ENCODE results near the gene STK32B.

STK32B gene

GRCh38 chr4:5409237-5409636 is 358.0 kb downstream of the STK32B start:
- in situ Hi-C loops (cut with HindIII; ENCODE audit: low pct_unique_long_range_greater_than_20kb, low sequenced_read_pairs) = no loop called here
- TF ChIP-seq JUND (IDR thresholded peaks at IDR 0.05; ENCODE audit: low read depth) = no peak
- DNase-seq (ENCODE audit: low read depth in 1 of 2, low spot score in 1 of 2) = no peak

GRCh38 chr4:5409972-5410618 is 358.8 kb downstream of the STK32B start:
- no peak for TF ChIP-seq JUND (IDR thresholded peaks at IDR 0.05; ENCODE audit: low read depth)
- in situ Hi-C loops (cut with HindIII; ENCODE audit: low pct_unique_long_range_greater_than_20kb, low sequenced_read_pairs) = no loop called here
- no peak for DNase-seq (ENCODE audit: low read depth in 1 of 2, low spot score in 1 of 2)

- no peak for DNase-seq (ENCODE audit: low read depth in 1 of 2, low spot score in 1 of 2)
- no peak for TF ChIP-seq JUND (IDR thresholded peaks at IDR 0.05; ENCODE audit: low read depth)
- in situ Hi-C loops (cut with HindIII; ENCODE audit: low pct_unique_long_range_greater_than_20kb, low sequenced_read_pairs) = no loop called here
These were observed 361.0 kb downstream of the STK32B start for GRCh38 chr4:5412296-5412695.

- in situ Hi-C loops (cut with HindIII; ENCODE audit: low pct_unique_long_range_greater_than_20kb, low sequenced_read_pairs) = no loop called here
- DNase-seq (ENCODE audit: low read depth in 1 of 2, low spot score in 1 of 2) = no peak
These were observed 361.5 kb downstream of the STK32B start for GRCh38 chr4:5412751-5413150.

GRCh38 chr4:5416637-5417036 is 365.4 kb downstream of the STK32B start:
- in situ Hi-C loops (cut with HindIII; ENCODE audit: low pct_unique_long_range_greater_than_20kb, low sequenced_read_pairs) = no loop called here
- no peak for TF ChIP-seq JUND (IDR thresholded peaks at IDR 0.05; ENCODE audit: low read depth)
- DNase-seq (ENCODE audit: low read depth in 1 of 2, low spot score in 1 of 2) = no peak

More at GRCh38 chr4:5412751-5413150, 361.5 kb downstream of the STK32B start:
- TF ChIP-seq JUND (IDR thresholded peaks at IDR 0.05; ENCODE audit: low read depth) = no peak

- in situ Hi-C loops (cut with HindIII; ENCODE audit: low pct_unique_long_range_greater_than_20kb, low sequenced_read_pairs) = no loop called here
- TF ChIP-seq JUND (IDR thresholded peaks at IDR 0.05; ENCODE audit: low read depth) = no peak
- DNase-seq (ENCODE audit: low read depth in 1 of 2, low spot score in 1 of 2) = no peak
These were observed 369.0 kb downstream of the STK32B start for GRCh38 chr4:5420266-5420665.

- in situ Hi-C loops (cut with HindIII; ENCODE audit: low pct_unique_long_range_greater_than_20kb, low sequenced_read_pairs) = no loop called here
- TF ChIP-seq JUND (IDR thresholded peaks at IDR 0.05; ENCODE audit: low read depth) = no peak
- no peak for DNase-seq (ENCODE audit: low read depth in 1 of 2, low spot score in 1 of 2)
These were observed 370.1 kb downstream of the STK32B start for GRCh38 chr4:5421416-5421815.

GRCh38 chr4:5422195-5422594 is 370.9 kb downstream of the STK32B start:
- no peak for DNase-seq (ENCODE audit: low read depth in 1 of 2, low spot score in 1 of 2)
- in situ Hi-C loops (cut with HindIII; ENCODE audit: low pct_unique_long_range_greater_than_20kb, low sequenced_read_pairs) = no loop called here
- no peak for TF ChIP-seq JUND (IDR thresholded peaks at IDR 0.05; ENCODE audit: low read depth)

GRCh38 chr4:5423670-5424069 is 372.4 kb downstream of the STK32B start:
- no peak for TF ChIP-seq JUND (IDR thresholded peaks at IDR 0.05; ENCODE audit: low read depth)
- in situ Hi-C loops (cut with HindIII; ENCODE audit: low pct_unique_long_range_greater_than_20kb, low sequenced_read_pairs) = no loop called here
- DNase-seq (ENCODE audit: low read depth in 1 of 2, low spot score in 1 of 2) = no peak

GRCh38 chr4:5424211-5424610 is 372.9 kb downstream of the STK32B start:
- in situ Hi-C loops (cut with HindIII; ENCODE audit: low pct_unique_long_range_greater_than_20kb, low sequenced_read_pairs) = no loop called here
- no peak for DNase-seq (ENCODE audit: low read depth in 1 of 2, low spot score in 1 of 2)
- TF ChIP-seq JUND (IDR thresholded peaks at IDR 0.05; ENCODE audit: low read depth) = no peak

GRCh38 chr4:5424901-5425300 is 373.6 kb downstream of the STK32B start:
- TF ChIP-seq JUND (IDR thresholded peaks at IDR 0.05; ENCODE audit: low read depth) = no peak
- no peak for DNase-seq (ENCODE audit: low read depth in 1 of 2, low spot score in 1 of 2)
- in situ Hi-C loops (cut with HindIII; ENCODE audit: low pct_unique_long_range_greater_than_20kb, low sequenced_read_pairs) = no loop called here

- in situ Hi-C loops (cut with HindIII; ENCODE audit: low pct_unique_long_range_greater_than_20kb, low sequenced_read_pairs) = no loop called here
- TF ChIP-seq JUND (IDR thresholded peaks at IDR 0.05; ENCODE audit: low read depth) = no peak
- no peak for DNase-seq (ENCODE audit: low read depth in 1 of 2, low spot score in 1 of 2)
These were observed 378.5 kb downstream of the STK32B start for GRCh38 chr4:5429747-5430146.

GRCh38 chr4:5433196-5433595 is 381.9 kb downstream of the STK32B start:
- DNase-seq (ENCODE audit: low read depth in 1 of 2, low spot score in 1 of 2) = no peak
- TF ChIP-seq JUND (IDR thresholded peaks at IDR 0.05; ENCODE audit: low read depth) = no peak
- in situ Hi-C loops (cut with HindIII; ENCODE audit: low pct_unique_long_range_greater_than_20kb, low sequenced_read_pairs) = no loop called here

- no peak for DNase-seq (ENCODE audit: low read depth in 1 of 2, low spot score in 1 of 2)
- in situ Hi-C loops (cut with HindIII; ENCODE audit: low pct_unique_long_range_greater_than_20kb, low sequenced_read_pairs) = no loop called here
- no peak for TF ChIP-seq JUND (IDR thresholded peaks at IDR 0.05; ENCODE audit: low read depth)
These were observed 383.9 kb downstream of the STK32B start for GRCh38 chr4:5435201-5435600.
